IMR-90 (cell line): ENCODE measurements around the gene LRRC15.

Experiments
- CHD1 ChIP-seq: IDR thresholded peaks from 2 replicates; pipeline ENCODE4 v1.6.1; 2012; ENCODE audit warnings: low read depth, low read length, improper control_type of control experiment
- CTCF ChIP-seq: conservative IDR thresholded peaks from 2 replicates; pipeline ENCODE4 v1.5.1; 2012; ENCODE audit warnings: mild to moderate bottlenecking, low read depth, low read length, improper control_type of control experiment
- ELK1 ChIP-seq: fragments of 150-350 bp; IDR thresholded peaks from 2 replicates; pipeline ENCODE4 v1.6.1; 2016; ENCODE audit warnings: low read depth, mild to moderate bottlenecking, low read length, moderate library complexity, borderline replicate concordance
- FOS ChIP-seq: fragments of 150-350 bp; IDR thresholded peaks from 2 replicates; pipeline ENCODE4 v1.6.1; 2016; ENCODE audit warnings: low read depth, low read length
- MAFK ChIP-seq: IDR thresholded peaks from 2 replicates; pipeline ENCODE4 v1.6.1; 2012; ENCODE audit warnings: low read depth, low read length, improper control_type of control experiment
- MXI1 ChIP-seq: IDR thresholded peaks from 2 replicates; pipeline ENCODE4 v1.6.1; 2012; ENCODE audit warnings: low read depth, mild to moderate bottlenecking, low read length, moderate library complexity, borderline replicate concordance
- NFE2L2 ChIP-seq: fragments of 150-350 bp; IDR thresholded peaks from 2 replicates; pipeline ENCODE4 v1.6.1; 2016; ENCODE audit warnings: low read depth, mild to moderate bottlenecking, low read length
- POLR2A ChIP-seq: IDR thresholded peaks from 2 replicates; pipeline ENCODE4 v1.6.1; 2012; ENCODE audit warnings: mild to moderate bottlenecking, low read depth, low read length
- RAD21 ChIP-seq: IDR thresholded peaks from 2 replicates; pipeline ENCODE4 v1.6.1; 2012; ENCODE audit warnings: low read length, improper control_type of control experiment
- RCOR1 ChIP-seq: IDR thresholded peaks from 2 replicates; pipeline ENCODE4 v1.6.1; 2012; ENCODE audit warnings: mild to moderate bottlenecking, low read length, improper control_type of control experiment; ENCODE audit not compliant: insufficient replicate concordance
- RFX5 ChIP-seq: IDR thresholded peaks from 2 replicates; pipeline ENCODE4 v1.8.0; 2012; ENCODE audit warnings: low read depth, mild to moderate bottlenecking, low read length, moderate library complexity
- SMC3 ChIP-seq: fragments of 150-350 bp; IDR thresholded peaks from 2 replicates; pipeline ENCODE4 v1.6.1; 2016; ENCODE audit warnings: low read depth, mild to moderate bottlenecking, antibody characterized with exemption, low read length, moderate library complexity
- USF2 ChIP-seq: fragments of 150-350 bp; IDR thresholded peaks from 2 replicates; pipeline ENCODE4 v1.6.1; 2017; ENCODE audit warnings: mild to moderate bottlenecking, antibody characterized with exemption, low read length, low read depth

GRCh38 chr3:194320744-194321243, 48.7 kb downstream of the LRRC15 start:
- no peak for TF ChIP-seq SMC3
- TF ChIP-seq POLR2A = no peak
- TF ChIP-seq CTCF = no peak
- TF ChIP-seq MXI1 = no peak
- TF ChIP-seq RAD21 = no peak
- TF ChIP-seq FOS = no peak
- no peak for TF ChIP-seq MAFK
- no peak for TF ChIP-seq USF2
- no peak for TF ChIP-seq RFX5
- TF ChIP-seq ELK1 = no peak
- no peak for TF ChIP-seq RCOR1
- no peak for TF ChIP-seq CHD1
- TF ChIP-seq NFE2L2 = no peak
